Ovary (tissue), 9 donors: ENCODE results near the gene RIPOR1. TPM values are rescaled to one million over a fixed set of nuclear protein-coding genes. Genes with fewer than 3 reads are reported as not detected.
"Not testable (repeated sequence)": the region's sequence is repeated elsewhere in the genome, so short reads cannot be mapped to it uniquely, and the experiment has no call there.

Experiments
- DNase-seq, 5 donors: peaks; one replicate each; pipeline ENCODE4 v3.0.0-alpha.2; 2019 to 2020
- H3K27ac ChIP-seq, 2 donors: fragments of 200-600 bp; one replicate each; pipeline versions ENCODE4 v1.5.1 to v1.8.0; 2019 to 2022
- H3K27me3 ChIP-seq: fragments of 200-600 bp; one replicate; pipeline ENCODE4 v1.8.0; 2022
- H3K36me3 ChIP-seq: fragments of 200-600 bp; sonication (generic); one replicate; pipeline ENCODE4 v1.5.1; 2019
- H3K4me1 ChIP-seq: one replicate; pipeline ENCODE4 v1.8.1; 2013; ENCODE audit warnings: mild to moderate bottlenecking, moderate library complexity; ENCODE audit not compliant: insufficient read depth
- H3K4me3 ChIP-seq: fragments of 200-600 bp; sonication (generic); one replicate; pipeline ENCODE4 v1.5.1; 2017
- H3K9me3 ChIP-seq, 2 donors: fragments of 200-600 bp in 1 of 2; sonication (generic) in 1 of 2; one replicate each; pipeline versions ENCODE4 v1.5.1 to v1.8.1; 2013 to 2019; ENCODE audit warnings: mild to moderate bottlenecking in 1 of 2, moderate library complexity in 1 of 2
- CTCF ChIP-seq, 3 donors: fragments of 450-650 bp in 2 of 3; fragments of 200-600 bp in 1 of 3; IDR thresholded peaks; one replicate each; pipeline versions ENCODE4 v1.5.1 to v1.8.0; 2016 to 2022; ENCODE audit warnings: antibody characterized with exemption in 3 of 3, mild to moderate bottlenecking in 1 of 3
- EP300 ChIP-seq: sonication (generic); formaldehyde crosslinking; IDR thresholded peaks from one replicate; pipeline ENCODE4 v1.6.1; 2017; ENCODE audit warnings: antibody characterized with exemption
- POLR2A ChIP-seq: fragments of 450-650 bp; IDR thresholded peaks from one replicate; pipeline ENCODE4 v1.6.1; 2017; ENCODE audit warnings: antibody characterized with exemption, mild to moderate bottlenecking, moderate library complexity
- WGBS, 3 donors: extraction: QIAGEN DNeasy Blood & Tissue Kit in 1 of 3; methylation state at CpG; one replicate each; pipeline versions ENCODE4 v1.1.5 to v1.1.7; 2013 to 2017; 5-methylcytosine and 5-hydroxymethylcytosine counted together
- intact Hi-C, 4 donors: fragments of 100-400 bp; cut with DNase I; formaldehyde crosslinking; loops; one replicate each; pipeline versions ENCODE4 v1.11.0 to v1.15.1; 2022 to 2023
- polyA plus RNA-seq, 2 donors: library from polyadenylated mRNA; stranded (reverse); fragments of 200-250 nt in 1 of 2; fragments of 350-450 nt in 1 of 2; fragmentation: Illumina TruSeq in 1 of 2; extraction: RNeasy Lipid Tissue Mini Kit (QIAGEN cat#74804) in 1 of 2; gene quantifications; one replicate each; pipeline ENCODE4 v1.2.3, GENCODE V29; 2013 to 2014
- total RNA-seq, 7 donors: library from RNA; depleted of rRNA in 2 of 7; stranded (reverse); fragments of >200 nt in 2 of 7; fragmentation: NEBNext Ultra II Directional in 3 of 7; extraction: Animal tissue kit (Norgen Biotek cat#: 25700) in 3 of 7; gene quantifications; one replicate each; pipeline versions ENCODE4 v1.1.0 to v1.2.4, GENCODE V29; 2016 to 2023
- donor health status: DM: no; HTN: no; CAD: no; lungs with moderate emphysema.
- donor health status: DM: no; HTN: no; CAD: no.
- donor health status: Bipolar disorder and iron deficiency.
- donor health status: DM: yes; HTN: yes; CAD: no.
- donor health status: DM: no; HTN: no; CAD: no.
- donor health status: DM: yes; HTN: yes; CAD: no.

RIPOR1 gene
- total and polyA plus RNA-seq, 9 donors = 22.3 to 96.3 (median 70.4) TPM

GRCh38 chr16:67482233-67482924, 46.2 kb upstream of the RIPOR1 start:
- Histone ChIP-seq H3K4me1 (peaks cover 15% of the 10 kb centered on the region), H3K9me3 (no peaks in the 10 kb centered on the region), H3K27ac (peak overlapping the region in 1 of 2 donors; percentile 68), H3K36me3 (no peaks in the 10 kb centered on the region), H3K27me3 (no peaks in the 10 kb centered on the region), H3K4me3 (no peak overlapping the region)
- intact Hi-C loops = loop anchor here in 2 of 4 donors (5.0 kb wide), 2 partner anchors 35 to 80 kb away; partner anchors contain the start of gene CTCF (in 1 of the 2)
- TF ChIP-seq CTCF (IDR thresholded peaks at IDR 0.05) = no peak
- no peak for TF ChIP-seq POLR2A
- TF ChIP-seq EP300 = no peak
- 62 to 73% (median 65%) methylated on average over 25 of the region's 25 CpGs for WGBS, 3 donors
- DNase-seq = peak in 1 of 5 donors; percentile 37

GRCh38 chr16:67483150-67483549, 45.5 kb upstream of the RIPOR1 start, which contains the start of gene AGRP:
Gene AGRP, minus strand, starts transcription at chr16:67483547. Its CDS starts 149 bp downstream, at chr16:67483398.
- Histone ChIP-seq H3K27ac (peak within 1 kb of the TSS in 1 of 2 donors; percentile 68), H3K27me3 (no peaks in the 10 kb centered on the region), H3K9me3 (no peaks in the 10 kb centered on the region), H3K4me3 (no peak within 1 kb of the TSS), H3K4me1 (peaks cover 15% of the 10 kb centered on the region), H3K36me3 (no peaks in the 10 kb centered on the region)
- TF ChIP-seq POLR2A = no peak
- no peak for TF ChIP-seq CTCF (IDR thresholded peaks at IDR 0.05)
- TF ChIP-seq EP300 = no peak
- DNase-seq = peak in 1 of 5 donors; percentile 25
- intact Hi-C loops = loop anchor here in 2 of 4 donors (5.0 kb wide), 2 partner anchors 34 to 79 kb away; partner anchors contain the start of gene CTCF (in 1 of the 2)
- WGBS, 3 donors = 88 to 97% (median 97%) methylated on average over 5 to 6 of the region's 6 CpGs

- H3K9me3 ChIP-seq = no peaks in the 10 kb centered on the region
- peak in 3 of 5 donors; percentile 26 to 60 (median 47) for DNase-seq
- H3K27ac ChIP-seq = peak overlapping the region in 1 of 2 donors; percentile 2
- H3K36me3 ChIP-seq = no peaks in the 10 kb centered on the region
- 70 to 75% (median 73%) methylated on average over 12 of the region's 12 CpGs for WGBS, 3 donors
- intact Hi-C loops = loop anchor here in 2 of 4 donors (5.0 kb wide), 2 partner anchors 33 to 78 kb away; partner anchors contain the start of gene CTCF (in 1 of the 2)
- H3K4me3 ChIP-seq = no peak overlapping the region
- TF ChIP-seq POLR2A (no peak), CTCF (IDR thresholded peaks at IDR 0.05) (no peak), EP300 (no peak)
- no peaks in the 10 kb centered on the region for H3K27me3 ChIP-seq
- H3K4me1 ChIP-seq = peaks cover 18% of the 10 kb centered on the region
These were observed 44.7 kb upstream of the RIPOR1 start for GRCh38 chr16:67483731-67484525.

GRCh38 chr16:67486805-67487204, 41.8 kb upstream of the RIPOR1 start:
- H3K27ac ChIP-seq = peak overlapping the region in 1 of 2 donors; percentile 4
- no peak overlapping the region for H3K4me3 ChIP-seq
- H3K9me3 ChIP-seq = no peaks in the 10 kb centered on the region
- 76 to 83% (median 83%) methylated on average over 3 of the region's 3 CpGs for WGBS, 3 donors
- intact Hi-C loops = no loop called here
- TF ChIP-seq EP300 = no peak
- no peak for TF ChIP-seq POLR2A
- no peak for TF ChIP-seq CTCF (IDR thresholded peaks at IDR 0.05)
- H3K27me3 ChIP-seq = no peaks in the 10 kb centered on the region
- peaks cover 18% of the 10 kb centered on the region for H3K4me1 ChIP-seq
- no peak for DNase-seq
- no peaks in the 10 kb centered on the region for H3K36me3 ChIP-seq

GRCh38 chr16:67487561-67487960, 41.1 kb upstream of the RIPOR1 start:
- H3K27me3 ChIP-seq, DNase-seq, intact Hi-C loops, H3K36me3 ChIP-seq, H3K9me3 ChIP-seq, H3K4me3 ChIP-seq: not testable (repeated sequence)
- peak overlapping the region; percentile 4 to 72 for H3K27ac ChIP-seq
- WGBS, 3 donors = 94 to 95% (median 94%) methylated on average over 4 of the region's 4 CpGs
- peaks cover 11% of the 10 kb centered on the region for H3K4me1 ChIP-seq
